SH-SY5Y (cell line): Measurements from ENCODE around the gene PMAIP1.

Experiments used
- GATA2 ChIP-seq: IDR thresholded peaks from 2 replicates; pipeline ENCODE4 v1.6.1; 2011; ENCODE audit warnings: mild to moderate bottlenecking, low read depth, low read length
- GATA3 ChIP-seq: IDR thresholded peaks from 2 replicates; pipeline ENCODE4 v1.6.1; 2011; ENCODE audit warnings: low read depth, mild to moderate bottlenecking, low read length, moderate library complexity

DNA sequence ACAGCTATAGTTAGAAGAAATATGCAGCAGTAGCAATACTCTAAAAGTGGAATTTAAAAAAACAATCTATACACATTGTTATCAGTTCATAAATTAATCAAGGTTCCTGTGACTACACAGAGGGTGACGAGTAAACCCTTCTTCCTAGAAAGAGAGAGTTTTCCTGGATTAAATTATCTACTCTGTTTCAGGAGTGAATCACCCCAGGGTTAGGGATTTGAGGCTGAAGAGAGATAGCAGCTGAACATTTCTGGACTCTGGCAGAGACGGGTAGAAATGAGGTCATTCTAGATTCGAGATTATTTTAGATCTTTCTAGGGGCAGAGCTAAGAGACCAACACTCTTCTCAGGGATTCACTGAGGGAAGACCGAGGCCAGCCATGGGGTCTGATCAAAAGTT, 38.8 kb upstream of the PMAIP1 start:
- TF ChIP-seq GATA3 (no peak), GATA2 (no peak)
